Prostate gland (tissue), 2 donors: ENCODE measurements around the gene TIPARP. TPM values are rescaled to one million over a fixed set of nuclear protein-coding genes. Genes with fewer than 3 reads are reported as not detected.

Experiments
- DNase-seq: peaks from one replicate; pipeline ENCODE4 v3.0.0-alpha.2; 2019; ENCODE audit warnings: low spot score
- H3K27ac ChIP-seq, 2 donors: fragments of 200-600 bp; sonication (generic); 2 replicates each; pipeline ENCODE4 v1.5.1; 2017 to 2019
- H3K27me3 ChIP-seq: fragments of 200-600 bp; sonication (generic); replicated peaks from 2 replicates; pipeline ENCODE4 v1.5.1; 2019; ENCODE audit not compliant: insufficient read depth
- H3K36me3 ChIP-seq, 2 donors: fragments of 200-600 bp; sonication (generic); 1 replicate in 1 of 2; 2 replicates in 1 of 2; pipeline versions ENCODE4 v1.5.1 to v1.8.1; 2017 to 2019
- H3K4me1 ChIP-seq: fragments of 200-600 bp; sonication (generic); replicated peaks from 2 replicates; pipeline ENCODE4 v1.5.1; 2019
- H3K4me3 ChIP-seq, 2 donors: fragments of 200-600 bp; sonication (generic); 2 replicates each; pipeline ENCODE4 v1.5.1; 2017 to 2019
- H3K9me3 ChIP-seq: fragments of 200-600 bp; sonication (generic); 2 replicates; pipeline ENCODE4 v1.5.1; 2017
- POLR2A ChIP-seq: fragments of 450-650 bp; IDR thresholded peaks from one replicate; pipeline ENCODE4 v1.6.1; 2016; ENCODE audit warnings: antibody characterized with exemption, mild to moderate bottlenecking
- POLR2AphosphoS5 ChIP-seq: sonication (generic); formaldehyde crosslinking; IDR thresholded peaks from one replicate; pipeline ENCODE4 v1.6.1; 2017; ENCODE audit warnings: antibody characterized with exemption
- WGBS: methylation state at CpG from one replicate; pipeline ENCODE4 v1.1.5; 2018; 5-methylcytosine and 5-hydroxymethylcytosine counted together
- intact Hi-C: fragments of 100-400 bp; cut with DNase I; formaldehyde crosslinking; loops from one replicate; pipeline ENCODE4 v1.14.2; 2022
- total RNA-seq, 2 donors: library from RNA; depleted of rRNA; stranded (reverse); fragments of >200 nt; gene quantifications; one replicate each; pipeline ENCODE4 v1.1.0, GENCODE V29; 2016
- TF ChIP-seq, protein P1 (sequence below), 4 experiments: fragments of 200-600 bp in 2 of 4; fragments of 450-650 bp in 2 of 4; sonication (generic) in 2 of 4; IDR thresholded peaks; 1 replicate in 3 of 4; 2 replicates in 1 of 4; pipeline ENCODE4 v1.5.1; 2016 to 2019; ENCODE audit warnings: antibody characterized with exemption in 4 of 4, mild to moderate bottlenecking in 2 of 4, moderate library complexity in 2 of 4

The TIPARP gene
- total RNA-seq, 2 donors from 2014 or later, result 31.9 to 52.0 TPM

DNA sequence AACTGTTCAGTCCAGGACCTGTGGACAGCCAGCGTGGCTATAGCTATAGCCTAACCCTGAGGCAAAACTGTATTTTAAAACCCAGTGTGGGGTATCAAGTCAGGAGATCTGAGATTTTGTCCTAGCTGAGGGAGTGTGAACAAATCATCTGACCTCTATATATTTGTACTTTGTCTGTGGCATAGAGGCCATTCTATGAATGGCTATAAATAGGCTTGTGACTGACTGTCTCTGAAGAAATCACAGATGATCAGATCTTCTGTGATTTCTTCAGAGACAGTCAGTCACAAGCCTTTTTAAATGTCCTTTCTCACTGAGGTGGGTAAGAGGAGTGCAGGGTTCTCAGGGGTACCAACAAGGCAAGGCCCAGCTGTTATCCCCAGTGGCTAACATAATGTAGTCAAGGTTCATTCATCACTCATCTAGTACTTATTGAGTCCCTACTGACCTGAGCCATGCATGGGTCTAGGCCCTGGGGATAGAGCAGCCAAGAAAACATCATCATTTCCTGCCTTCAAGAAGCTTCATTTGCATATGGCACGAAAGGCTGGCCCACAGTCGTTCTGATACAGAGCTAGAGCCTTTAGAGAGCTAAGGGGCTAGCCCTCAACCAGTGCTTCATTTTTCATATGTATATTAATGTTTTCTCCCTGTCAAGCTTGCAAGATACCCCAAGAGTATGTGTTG is 53.3 kb downstream of the TIPARP start:
- H3K4me1 ChIP-seq, result no peaks in the 10 kb centered on the region
- TF ChIP-seq, protein P1, sequence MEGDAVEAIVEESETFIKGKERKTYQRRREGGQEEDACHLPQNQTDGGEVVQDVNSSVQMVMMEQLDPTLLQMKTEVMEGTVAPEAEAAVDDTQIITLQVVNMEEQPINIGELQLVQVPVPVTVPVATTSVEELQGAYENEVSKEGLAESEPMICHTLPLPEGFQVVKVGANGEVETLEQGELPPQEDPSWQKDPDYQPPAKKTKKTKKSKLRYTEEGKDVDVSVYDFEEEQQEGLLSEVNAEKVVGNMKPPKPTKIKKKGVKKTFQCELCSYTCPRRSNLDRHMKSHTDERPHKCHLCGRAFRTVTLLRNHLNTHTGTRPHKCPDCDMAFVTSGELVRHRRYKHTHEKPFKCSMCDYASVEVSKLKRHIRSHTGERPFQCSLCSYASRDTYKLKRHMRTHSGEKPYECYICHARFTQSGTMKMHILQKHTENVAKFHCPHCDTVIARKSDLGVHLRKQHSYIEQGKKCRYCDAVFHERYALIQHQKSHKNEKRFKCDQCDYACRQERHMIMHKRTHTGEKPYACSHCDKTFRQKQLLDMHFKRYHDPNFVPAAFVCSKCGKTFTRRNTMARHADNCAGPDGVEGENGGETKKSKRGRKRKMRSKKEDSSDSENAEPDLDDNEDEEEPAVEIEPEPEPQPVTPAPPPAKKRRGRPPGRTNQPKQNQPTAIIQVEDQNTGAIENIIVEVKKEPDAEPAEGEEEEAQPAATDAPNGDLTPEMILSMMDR (IDR thresholded peaks at IDR 0.05), result no peak
- no peak for TF ChIP-seq POLR2AphosphoS5
- TF ChIP-seq POLR2A, result no peak
- WGBS, result 92% methylated on average over 3 of the region's 3 CpGs
- no peaks in the 10 kb centered on the region for H3K9me3 ChIP-seq
- no peak overlapping the region for H3K27ac ChIP-seq
- intact Hi-C loops, result no loop called here
- no peaks in the 10 kb centered on the region for H3K36me3 ChIP-seq
- no peak for DNase-seq
- no peaks in the 10 kb centered on the region for H3K27me3 ChIP-seq
- no peak overlapping the region for H3K4me3 ChIP-seq

DNA sequence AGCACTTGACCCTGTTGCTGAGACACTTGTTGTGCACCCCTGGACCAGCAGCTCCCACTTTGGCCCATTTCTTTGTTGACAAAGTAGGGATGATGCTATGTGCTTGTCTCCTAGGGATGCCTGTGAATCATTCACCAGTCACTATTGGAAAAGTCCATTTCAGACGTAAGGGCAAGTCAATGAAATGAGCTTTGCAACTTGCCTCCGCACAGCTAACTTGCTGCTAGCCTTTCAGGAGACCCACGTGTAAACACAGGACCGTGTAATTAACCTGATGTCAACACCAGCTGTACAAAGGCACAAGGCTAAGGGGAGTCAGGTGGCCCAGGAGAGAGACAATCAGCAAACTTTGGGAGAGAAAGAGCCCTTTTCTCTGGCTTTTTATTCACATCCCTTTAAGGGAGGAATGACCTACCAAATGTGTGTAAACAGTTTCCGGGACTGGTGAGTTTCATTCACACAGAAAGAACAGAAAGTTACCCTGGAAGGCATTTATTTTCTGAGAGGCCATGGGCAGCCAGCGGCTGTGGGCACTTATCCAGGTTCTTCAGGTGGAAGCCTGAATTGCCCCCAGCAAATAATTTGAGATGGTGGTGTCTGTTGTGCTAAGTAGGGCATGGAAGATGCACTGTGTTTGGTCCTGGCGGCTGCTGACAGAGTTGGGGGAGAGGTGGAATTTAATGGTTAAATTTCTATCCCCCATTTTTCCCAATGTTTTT is 54.0 kb downstream of the TIPARP start:
- intact Hi-C loops, result no loop called here

DNA sequence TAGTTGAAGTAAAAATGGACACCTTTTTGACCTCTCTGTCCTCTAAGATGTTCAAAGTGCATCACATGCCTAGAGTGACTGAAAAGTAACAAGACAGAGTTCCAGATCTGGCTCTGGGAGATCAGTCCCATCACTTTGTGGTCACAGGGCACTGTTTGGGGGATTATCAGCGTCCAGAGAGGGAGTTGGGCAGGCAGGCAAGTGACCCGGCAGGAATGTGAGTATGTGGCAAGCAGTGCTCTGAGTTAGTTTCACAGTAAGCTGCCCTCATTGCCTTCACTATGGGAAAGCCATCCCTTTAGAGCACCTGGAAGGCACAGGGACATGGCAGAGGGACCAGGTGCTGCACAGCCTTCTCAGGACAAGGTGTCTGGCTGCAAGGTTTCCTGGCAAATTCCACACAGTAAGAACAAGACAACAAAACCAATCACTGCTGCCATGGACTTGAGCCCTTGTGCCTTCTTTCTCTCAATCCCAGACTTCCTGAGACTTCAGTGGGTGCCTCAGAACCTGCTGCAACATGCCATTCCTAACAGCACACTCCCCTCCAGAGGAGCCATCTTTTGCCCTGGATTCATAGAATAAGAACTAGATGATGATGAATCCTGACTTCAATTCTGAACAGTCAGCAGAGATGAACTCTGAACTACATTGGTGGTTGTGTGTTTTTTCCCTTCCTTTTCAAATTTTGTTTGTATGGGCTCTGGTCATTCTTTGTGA is 55.2 kb downstream of the TIPARP start:
- Histone ChIP-seq H3K27me3 (no peaks in the 10 kb centered on the region), H3K27ac (no peak overlapping the region), H3K4me1 (no peaks in the 10 kb centered on the region), H3K4me3 (no peak overlapping the region), H3K36me3 (no peaks in the 10 kb centered on the region), H3K9me3 (no peaks in the 10 kb centered on the region)
- no peak for TF ChIP-seq POLR2A
- TF ChIP-seq POLR2AphosphoS5, result no peak
- TF ChIP-seq, protein P1 (IDR thresholded peaks at IDR 0.05), result no peak
- intact Hi-C loops, result no loop called here
- 83% methylated on average over 2 of the region's 2 CpGs for WGBS
- DNase-seq, result no peak

More for the DNA sequence above, 54.0 kb downstream of the TIPARP start:
- H3K4me3 ChIP-seq, result no peak overlapping the region
- H3K36me3 ChIP-seq, result no peaks in the 10 kb centered on the region
- no peaks in the 10 kb centered on the region for H3K4me1 ChIP-seq
- 42% methylated on average over 7 of the region's 7 CpGs for WGBS
- no peak for TF ChIP-seq POLR2AphosphoS5
- no peaks in the 10 kb centered on the region for H3K9me3 ChIP-seq
- no peaks in the 10 kb centered on the region for H3K27me3 ChIP-seq
- DNase-seq, result no peak
- H3K27ac ChIP-seq, result no peak overlapping the region

DNA sequence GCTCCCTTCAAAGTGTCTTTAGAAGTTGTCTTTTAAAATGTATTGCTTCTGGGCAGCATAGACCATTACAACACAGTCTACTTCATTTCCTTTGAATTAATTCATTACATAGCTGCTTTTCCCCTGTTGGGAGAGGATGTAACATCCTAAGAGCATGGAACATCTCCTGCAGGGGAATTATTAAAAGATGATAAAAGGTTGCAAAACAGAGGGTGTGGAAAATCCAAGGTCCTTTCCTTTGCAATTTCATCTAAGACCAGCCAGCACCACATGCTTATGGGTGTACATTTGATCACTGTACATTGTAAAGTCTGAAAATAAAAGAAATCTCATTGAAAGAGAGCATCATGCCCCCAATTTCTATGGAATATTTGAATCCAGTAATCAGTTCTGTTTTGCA is 57.4 kb downstream of the TIPARP start:
- no peaks in the 10 kb centered on the region for H3K27me3 ChIP-seq
- no peak overlapping the region for H3K27ac ChIP-seq
- intact Hi-C loops, result no loop called here
- TF ChIP-seq POLR2AphosphoS5, result no peak
- TF ChIP-seq POLR2A, result no peak
- TF ChIP-seq, protein P1 (IDR thresholded peaks at IDR 0.05), result no peak
- DNase-seq, result no peak
- no peaks in the 10 kb centered on the region for H3K9me3 ChIP-seq
- H3K4me3 ChIP-seq, result no peak overlapping the region
- H3K36me3 ChIP-seq, result no peaks in the 10 kb centered on the region
- no peaks in the 10 kb centered on the region for H3K4me1 ChIP-seq

DNA sequence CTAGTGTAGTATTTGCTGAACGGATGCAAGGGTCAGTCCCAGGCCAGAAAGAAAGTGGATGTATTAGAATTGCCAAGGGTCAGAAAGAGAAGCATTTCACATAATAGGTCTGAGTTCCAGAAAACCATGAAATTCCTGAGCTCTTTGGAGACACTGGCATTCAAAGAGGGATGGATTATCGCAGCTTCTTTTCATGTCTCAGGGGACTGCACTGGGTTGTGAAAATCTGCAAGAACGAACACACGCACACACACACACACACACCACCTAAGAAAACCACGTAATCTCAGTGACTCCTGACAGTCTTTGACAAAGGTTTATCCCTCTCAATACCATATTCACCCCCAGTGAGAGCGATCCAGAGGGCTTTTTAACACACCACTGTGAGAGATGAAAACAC is 57.9 kb downstream of the TIPARP start:
- DNase-seq, result no peak
- WGBS, result 72% methylated on average over 6 of the region's 6 CpGs

More for the DNA sequence above, 57.9 kb downstream of the TIPARP start:
- intact Hi-C loops, result no loop called here
- TF ChIP-seq, protein P1 (IDR thresholded peaks at IDR 0.05), result no peak
- no peak for TF ChIP-seq POLR2AphosphoS5
- no peak for TF ChIP-seq POLR2A
- no peaks in the 10 kb centered on the region for H3K36me3 ChIP-seq
- H3K27me3 ChIP-seq, result no peaks in the 10 kb centered on the region
- H3K27ac ChIP-seq, result no peak overlapping the region
- no peak overlapping the region for H3K4me3 ChIP-seq
- H3K9me3 ChIP-seq, result no peaks in the 10 kb centered on the region
- H3K4me1 ChIP-seq, result no peaks in the 10 kb centered on the region
